NOMO-1 treated with dmso at 0.1 percent for 144 hours (cell line): ENCODE measurements around the gene KLHL18.

Experiments
- DNase-seq: peaks from one replicate; lab custom pipeline; 2025; ENCODE audit not compliant: unreplicated experiment; lab: John Stamatoyannopoulos, UW

Gene KLHL18

DNA sequence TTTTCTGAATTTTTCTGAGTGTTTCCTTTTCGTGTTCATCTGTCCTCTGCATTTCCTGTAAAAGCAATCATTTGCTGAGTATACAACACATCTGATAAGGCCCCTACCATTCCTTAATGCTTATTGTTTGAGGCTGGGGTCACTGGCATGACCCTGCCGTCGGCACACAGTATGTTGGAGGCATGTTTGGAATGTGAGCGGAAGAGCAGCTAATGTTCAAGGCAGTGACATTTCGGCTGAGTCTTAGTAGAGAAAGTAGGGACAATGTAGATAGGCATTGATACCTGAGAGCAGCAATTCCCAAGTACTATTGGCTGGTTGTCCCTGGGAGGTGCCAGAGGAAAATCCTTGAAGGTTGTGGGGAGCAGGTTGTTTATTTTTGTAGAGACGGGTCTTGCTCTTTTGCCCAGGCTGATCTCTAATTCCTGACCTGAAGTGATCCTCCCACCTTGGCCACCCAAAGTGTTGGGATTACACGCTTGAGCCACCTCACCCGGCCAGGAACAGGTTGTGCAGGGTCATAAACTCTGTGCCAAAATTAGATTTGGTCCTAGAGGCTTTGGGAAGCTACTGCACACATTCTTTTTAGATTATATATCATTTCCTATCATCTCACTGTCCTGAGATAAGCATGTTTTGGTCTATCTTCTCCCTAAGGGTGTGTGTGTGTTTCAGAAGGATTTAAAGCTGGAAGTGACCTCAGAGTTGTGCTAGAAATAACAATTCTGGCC, 111.6 kb downstream of the KLHL18 start:
- DNase-seq: no peak

DNA sequence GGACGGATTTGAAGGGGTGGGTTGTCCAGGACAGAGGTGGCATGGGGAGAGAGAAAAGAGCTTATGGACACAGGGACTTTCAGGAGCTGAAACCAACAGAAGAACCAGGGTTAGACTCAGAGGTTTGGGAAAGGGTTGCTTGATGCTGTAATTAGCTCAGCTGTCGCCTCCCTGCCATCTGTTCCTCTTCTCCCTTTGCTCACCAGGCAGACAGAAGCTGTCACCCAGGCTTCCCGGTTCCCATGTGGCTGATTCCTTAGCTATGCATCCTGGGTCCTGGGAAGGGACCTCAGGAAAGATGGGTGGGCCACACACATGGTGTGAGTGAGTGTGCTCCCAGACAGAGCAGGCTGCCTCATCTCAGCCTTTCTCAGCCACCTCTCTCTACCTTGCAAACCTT, 112.1 kb downstream of the KLHL18 start:
- no peak for DNase-seq
